Neural cell (in vitro differentiated cells): ENCODE measurements around the gene TGM4. TPM values are rescaled to one million over a fixed set of nuclear protein-coding genes. Genes with fewer than 3 reads are reported as not detected.

Source experiments
- H2AFZ ChIP-seq: fragments of 200-600, 300-800 bp; sonication (generic), shearing (Covaris generic); 2 replicates; pipeline ENCODE4 v1.6.0; 2014; ENCODE audit warnings: low read depth, mild to moderate bottlenecking, antibody characterized with exemption, low read length, moderate library complexity
- H3F3A ChIP-seq: fragments of 200-600 bp; shearing (Covaris generic); 2 replicates; pipeline ENCODE4 v1.6.1; 2016; ENCODE audit warnings: mild to moderate bottlenecking, moderate library complexity, mixed read lengths, antibody characterized with exemption, low read length; ENCODE audit not compliant: insufficient read depth, poor library complexity, severe bottlenecking
- H3K27ac ChIP-seq: fragments of 200-600, 300-800 bp; sonication (generic), shearing (Covaris generic); 2 replicates; pipeline ENCODE4 v1.5.1; 2014; ENCODE audit warnings: mild to moderate bottlenecking, low read length, moderate library complexity
- H3K27me3 ChIP-seq: fragments of 300-800, 200-600 bp; sonication (generic), shearing (Covaris generic); 2 replicates; pipeline ENCODE4 v1.6.0; 2014; ENCODE audit warnings: mild to moderate bottlenecking, low read depth, low read length, moderate library complexity; ENCODE audit not compliant: insufficient read depth
- H3K36me3 ChIP-seq: fragments of 300-800, 200-600 bp; sonication (generic), shearing (Covaris generic); 2 replicates; pipeline ENCODE4 v1.5.1; 2014; ENCODE audit warnings: mild to moderate bottlenecking, antibody characterized with exemption, low read length, moderate library complexity; ENCODE audit not compliant: insufficient read depth
- H3K4me2 ChIP-seq: fragments of 300-800, 200-600 bp; sonication (generic), shearing (Covaris generic); 2 replicates; pipeline ENCODE4 v1.6.0; 2014; ENCODE audit warnings: mild to moderate bottlenecking, low read length
- H3K4me3 ChIP-seq: fragments of 300-800, 200-600 bp; sonication (generic), shearing (Covaris generic); 2 replicates; pipeline ENCODE4 v1.5.1; 2014; ENCODE audit warnings: mild to moderate bottlenecking, low read length, moderate library complexity
- H3K79me2 ChIP-seq: fragments of 200-600 bp; shearing (Covaris generic); replicated peaks from 2 replicates; pipeline ENCODE4 v1.6.0; 2014; ENCODE audit warnings: mild to moderate bottlenecking, low read length, moderate library complexity; ENCODE audit not compliant: insufficient read depth
- H3K9ac ChIP-seq: fragments of 300-800, 200-600 bp; sonication (generic), shearing (Covaris generic); 2 replicates; pipeline ENCODE4 v1.6.1; 2016; ENCODE audit warnings: mild to moderate bottlenecking, low read length, mixed read lengths
- H3K9me2 ChIP-seq: fragments of 200-600 bp; shearing (Covaris generic); 2 replicates; pipeline ENCODE4 v1.6.1; 2016; ENCODE audit warnings: mild to moderate bottlenecking, low read length, mixed read lengths; ENCODE audit not compliant: insufficient read depth
- H3K9me3 ChIP-seq: fragments of 200-600, 300-800 bp; sonication (generic), shearing (Covaris generic); 2 replicates; pipeline ENCODE4 v1.6.1; 2016; ENCODE audit warnings: mild to moderate bottlenecking, mixed run types, low read length, moderate library complexity, mixed read lengths
- H4K20me1 ChIP-seq: fragments of 200-600 bp; shearing (Covaris generic); 2 replicates; pipeline ENCODE4 v1.6.1; 2016; ENCODE audit warnings: mild to moderate bottlenecking, mixed run types; ENCODE audit not compliant: insufficient read depth
- CTCF ChIP-seq: fragments of 450-650 bp; IDR thresholded peaks from 2 replicates; pipeline ENCODE4 v1.5.1; 2014; ENCODE audit warnings: antibody characterized with exemption, mild to moderate bottlenecking, moderate library complexity; ENCODE audit not compliant: poor library complexity, severe bottlenecking
- EP300 ChIP-seq: fragments of 450-650 bp; conservative IDR thresholded peaks from 2 replicates; pipeline ENCODE4 v1.6.1; 2014; ENCODE audit warnings: antibody characterized with exemption, mild to moderate bottlenecking, moderate library complexity; ENCODE audit not compliant: poor library complexity, severe bottlenecking
- EZH2 ChIP-seq: fragments of 200-600, 300-800 bp; shearing (Covaris generic), sonication (generic); IDR thresholded peaks from 2 replicates; pipeline ENCODE4 v1.6.1; 2014; ENCODE audit warnings: antibody characterized with exemption, low read length, borderline replicate concordance, mild to moderate bottlenecking; ENCODE audit not compliant: insufficient read depth, poor library complexity, severe bottlenecking
- MXI1 ChIP-seq: fragments of 450-650 bp; conservative IDR thresholded peaks from 2 replicates; pipeline ENCODE4 v1.6.1; 2014; ENCODE audit warnings: antibody characterized with exemption, mild to moderate bottlenecking; ENCODE audit not compliant: poor library complexity, severe bottlenecking
- POLR2AphosphoS5 ChIP-seq: IDR thresholded peaks from 2 replicates; pipeline ENCODE4 v1.6.1; 2012
- RAD21 ChIP-seq: fragments of 450-650 bp; conservative IDR thresholded peaks from 2 replicates; pipeline ENCODE4 v1.6.1; 2014; ENCODE audit warnings: antibody characterized with exemption, mild to moderate bottlenecking, moderate library complexity
- REST ChIP-seq: IDR thresholded peaks from 2 replicates; pipeline ENCODE4 v1.6.1; 2012; ENCODE audit warnings: borderline replicate concordance
- SMC3 ChIP-seq: fragments of 450-650 bp; conservative IDR thresholded peaks from 2 replicates; pipeline ENCODE4 v1.6.1; 2014; ENCODE audit warnings: antibody characterized with exemption, mild to moderate bottlenecking, moderate library complexity; ENCODE audit not compliant: poor library complexity
- TAF1 ChIP-seq: IDR thresholded peaks from 2 replicates; pipeline ENCODE4 v1.6.1; 2012; ENCODE audit warnings: low read depth
- polyA plus RNA-seq: library from polyadenylated mRNA; depleted of rRNA; stranded (reverse); fragments of >200 nt; gene quantifications from 2 replicates; pipeline ENCODE4 v1.2.3, GENCODE V29; 2014

TGM4 gene
- polyA plus RNA-seq, 1 donor from 2014 or later: not detected

GRCh38 chr3:44929782-44930181 lies 55.4 kb downstream of the TGM4 start:
- Histone ChIP-seq H3K9me2 (no peaks in the 10 kb centered on the region), H3K27me3 (no peaks in the 10 kb centered on the region), H3K36me3 (no peaks in the 10 kb centered on the region), H3F3A (no peaks in the 10 kb centered on the region), H3K4me2 (no peak overlapping the region), H3K9me3 (no peaks in the 10 kb centered on the region), H2AFZ (no peak overlapping the region), H3K27ac (no peak overlapping the region), H3K9ac (no peak overlapping the region), H3K4me3 (no peak overlapping the region), H3K79me2 (no peaks in the 10 kb centered on the region), H4K20me1 (no peaks in the 10 kb centered on the region)
- TF ChIP-seq EP300 (no peak), POLR2AphosphoS5 (no peak), CTCF (no peak), RAD21 (no peak), EZH2 (no peak), TAF1 (no peak), REST (no peak), SMC3 (no peak), MXI1 (no peak)

- no peak overlapping the region for H3K27ac ChIP-seq
- H3K9me3 ChIP-seq: no peaks in the 10 kb centered on the region
- no peaks in the 10 kb centered on the region for H3F3A ChIP-seq
- H3K36me3 ChIP-seq: no peaks in the 10 kb centered on the region
- no peaks in the 10 kb centered on the region for H3K9me2 ChIP-seq
- no peaks in the 10 kb centered on the region for H4K20me1 ChIP-seq
- H2AFZ ChIP-seq: no peak overlapping the region
- TF ChIP-seq SMC3 (no peak), REST (no peak), MXI1 (no peak), EZH2 (no peak), CTCF (no peak), RAD21 (no peak), POLR2AphosphoS5 (no peak), EP300 (no peak), TAF1 (no peak)
- H3K27me3 ChIP-seq: no peaks in the 10 kb centered on the region
- H3K9ac ChIP-seq: no peak overlapping the region
- no peaks in the 10 kb centered on the region for H3K79me2 ChIP-seq
- H3K4me2 ChIP-seq: no peak overlapping the region
- no peak overlapping the region for H3K4me3 ChIP-seq
These were observed 56.5 kb downstream of the TGM4 start for GRCh38 chr3:44930911-44931310.
